Measurements from ENCODE around the gene AGO1. TPM values are rescaled to one million over a fixed set of nuclear protein-coding genes. Genes with fewer than 3 reads are reported as not detected.
"Not testable (repeated sequence)": the region's sequence is repeated elsewhere in the genome, so short reads cannot be mapped to it uniquely, and the experiment has no call there.

The AGO1 gene
- polyA plus RNA-seq, 1 experiment: 14.8 TPM

DNA sequence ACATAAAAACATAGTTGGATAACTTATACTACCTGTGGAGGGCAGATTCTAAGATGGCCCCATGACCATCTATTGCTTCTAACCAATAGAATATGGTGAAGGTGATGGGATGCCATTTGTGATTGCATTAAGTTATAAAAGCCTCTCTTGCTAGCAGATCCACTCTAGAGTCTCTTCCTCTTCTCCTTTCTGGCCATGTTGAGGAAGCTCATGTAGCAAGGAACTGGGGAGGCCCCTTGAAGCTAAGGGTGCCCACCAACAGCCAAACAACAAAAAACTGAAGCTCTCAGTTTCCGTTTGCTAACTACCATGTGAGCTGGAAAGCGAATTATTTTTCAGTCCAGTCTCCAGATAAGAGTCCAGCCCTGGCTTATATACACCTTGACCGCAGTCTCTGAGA, 16.0 kb upstream of the AGO1 start:
- peaks cover 3% of the 10 kb centered on the region; the same call in 1 of the 2 replicates for H3K9me3 ChIP-seq (ENCODE audit: control insufficient read depth, insufficient read depth, low read length)
- H3K4me3 ChIP-seq (ENCODE audit: low read depth, low read length): no peak overlapping the region
- no peaks in the 10 kb centered on the region for H3K27me3 ChIP-seq (ENCODE audit: control insufficient read depth, insufficient read depth, low read length)
- H3K27ac ChIP-seq (ENCODE audit: low read depth, low read length): no peak overlapping the region
- ChIA-PET CTCF (no interaction called here), POLR2A (no interaction called here)
- TF ChIP-seq, protein P1, sequence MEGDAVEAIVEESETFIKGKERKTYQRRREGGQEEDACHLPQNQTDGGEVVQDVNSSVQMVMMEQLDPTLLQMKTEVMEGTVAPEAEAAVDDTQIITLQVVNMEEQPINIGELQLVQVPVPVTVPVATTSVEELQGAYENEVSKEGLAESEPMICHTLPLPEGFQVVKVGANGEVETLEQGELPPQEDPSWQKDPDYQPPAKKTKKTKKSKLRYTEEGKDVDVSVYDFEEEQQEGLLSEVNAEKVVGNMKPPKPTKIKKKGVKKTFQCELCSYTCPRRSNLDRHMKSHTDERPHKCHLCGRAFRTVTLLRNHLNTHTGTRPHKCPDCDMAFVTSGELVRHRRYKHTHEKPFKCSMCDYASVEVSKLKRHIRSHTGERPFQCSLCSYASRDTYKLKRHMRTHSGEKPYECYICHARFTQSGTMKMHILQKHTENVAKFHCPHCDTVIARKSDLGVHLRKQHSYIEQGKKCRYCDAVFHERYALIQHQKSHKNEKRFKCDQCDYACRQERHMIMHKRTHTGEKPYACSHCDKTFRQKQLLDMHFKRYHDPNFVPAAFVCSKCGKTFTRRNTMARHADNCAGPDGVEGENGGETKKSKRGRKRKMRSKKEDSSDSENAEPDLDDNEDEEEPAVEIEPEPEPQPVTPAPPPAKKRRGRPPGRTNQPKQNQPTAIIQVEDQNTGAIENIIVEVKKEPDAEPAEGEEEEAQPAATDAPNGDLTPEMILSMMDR (IDR thresholded peaks at IDR 0.05; ENCODE audit: low read depth, low read length): no peak
- no peak for DNase-seq (ENCODE audit: low read depth, low spot score)

DNA sequence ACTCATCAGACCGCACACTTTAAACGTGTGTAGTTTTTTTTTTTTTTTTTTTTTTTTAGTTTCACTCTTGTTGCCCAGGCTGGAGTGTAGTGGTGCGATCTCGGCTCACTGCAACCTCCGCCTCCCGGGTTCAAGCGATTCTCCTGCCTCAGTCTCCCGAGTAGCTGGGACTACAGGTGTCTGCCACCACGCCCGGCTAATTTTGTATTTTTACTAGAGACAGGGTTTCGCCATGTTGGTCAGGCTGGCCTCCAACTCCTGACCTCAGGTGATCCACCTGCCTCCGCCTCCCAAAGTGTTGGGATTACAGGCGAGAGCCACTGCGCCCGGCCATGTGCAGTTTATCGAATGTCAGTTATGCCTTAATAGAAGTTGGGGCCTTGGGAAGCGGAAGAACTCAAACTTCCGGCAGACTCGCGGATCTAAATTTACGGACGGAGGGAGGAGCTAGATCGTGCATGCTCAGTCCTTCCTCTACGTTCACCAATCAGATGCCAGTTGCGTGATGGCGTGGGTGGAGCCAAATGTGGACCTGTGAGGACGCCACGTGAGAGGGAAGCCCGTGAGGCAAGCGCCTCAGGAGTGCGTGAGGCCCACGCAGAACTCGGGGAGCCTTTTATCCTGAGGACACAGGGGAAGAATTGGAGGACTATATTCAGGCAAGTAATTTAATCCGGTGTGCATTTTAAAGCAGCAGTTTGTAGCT, 13.6 kb upstream of the AGO1 start:
- POLR2A ChIA-PET; H3K27ac ChIP-seq (ENCODE audit: low read depth, low read length); CTCF ChIA-PET; H3K27me3 ChIP-seq (ENCODE audit: control insufficient read depth, insufficient read depth, low read length); H3K4me3 ChIP-seq (ENCODE audit: low read depth, low read length); DNase-seq (ENCODE audit: low read depth, low spot score); H3K9me3 ChIP-seq (ENCODE audit: control insufficient read depth, insufficient read depth, low read length): not testable (repeated sequence)

DNA sequence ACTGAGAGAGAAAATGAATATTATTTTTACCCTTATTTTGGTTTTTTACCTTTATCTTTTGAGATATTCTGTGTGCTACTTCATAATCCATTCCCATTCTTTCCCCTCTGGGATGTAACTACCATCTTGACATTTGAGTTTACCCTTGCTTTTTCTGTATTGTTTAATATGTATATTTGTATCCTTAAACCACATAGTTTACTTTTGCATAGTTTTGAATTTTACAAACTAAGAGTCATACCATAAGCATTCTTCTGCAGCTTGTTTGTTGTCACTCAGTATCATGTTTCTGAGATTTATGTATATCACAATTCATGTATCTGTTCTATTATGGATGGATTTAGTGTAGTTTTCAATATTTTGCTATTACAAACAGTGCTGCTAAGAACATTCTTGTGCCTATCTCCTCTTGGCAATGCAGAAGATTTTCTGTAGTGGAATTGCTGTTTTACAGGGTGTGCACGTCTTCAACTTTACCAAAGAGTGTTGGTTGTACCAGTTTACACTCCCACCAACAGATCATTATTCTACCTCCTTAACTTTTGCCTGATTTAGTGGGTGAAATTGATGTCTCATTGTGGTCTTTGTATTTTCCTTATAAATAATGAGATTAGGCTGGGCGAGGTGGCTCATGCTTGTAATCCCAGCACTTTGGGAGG, 12.2 kb upstream of the AGO1 start:
- ChIA-PET CTCF (interaction anchor here (0.8 kb wide), 1 partner anchor 12 kb away, joined by 3 read pairs; the partner anchor contains the start of gene AGO1), POLR2A (interaction anchor here (0.9 kb wide), 1 partner anchor 47 kb away, joined by 3 read pairs; no protein-coding TSS in a partner anchor)
- H3K9me3 ChIP-seq (ENCODE audit: control insufficient read depth, insufficient read depth, low read length): peaks cover 3% of the 10 kb centered on the region; the same call in 1 of the 2 replicates
- H3K27ac ChIP-seq (ENCODE audit: low read depth, low read length): no peak overlapping the region
- no peak overlapping the region for H3K4me3 ChIP-seq (ENCODE audit: low read depth, low read length)
- no peak for DNase-seq (ENCODE audit: low read depth, low spot score)
- TF ChIP-seq, protein P1 (IDR thresholded peaks at IDR 0.05; ENCODE audit: low read depth, low read length): no peak
- no peaks in the 10 kb centered on the region for H3K27me3 ChIP-seq (ENCODE audit: control insufficient read depth, insufficient read depth, low read length)

DNA sequence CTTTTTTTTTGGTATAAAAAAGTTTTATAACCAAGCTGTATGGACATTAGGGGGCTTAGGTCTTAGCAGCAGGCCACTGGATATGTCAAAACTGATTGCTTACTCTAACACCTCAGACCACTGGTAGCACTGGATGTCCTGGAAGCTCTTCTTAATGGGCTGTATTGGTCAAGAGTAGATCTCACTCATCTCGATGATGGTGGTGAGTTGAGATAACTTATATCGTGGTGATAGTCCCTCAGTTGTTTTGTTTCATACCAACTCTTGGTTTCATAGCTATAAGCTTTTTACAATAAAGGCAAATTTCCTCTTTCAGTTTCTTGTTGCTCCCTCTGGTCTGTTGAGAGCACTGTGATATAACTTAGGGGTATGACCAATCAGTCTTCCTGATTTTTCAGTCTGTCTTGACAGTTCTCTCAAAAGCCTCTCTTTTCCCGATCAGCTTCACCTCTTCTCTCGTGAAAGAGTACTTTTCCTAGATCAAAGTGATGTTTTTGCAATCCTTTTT, 9.7 kb upstream of the AGO1 start:
- TF ChIP-seq, protein P1 (IDR thresholded peaks at IDR 0.05; ENCODE audit: low read depth, low read length): no peak
- no peak overlapping the region for H3K4me3 ChIP-seq (ENCODE audit: low read depth, low read length)
- H3K9me3 ChIP-seq (ENCODE audit: control insufficient read depth, insufficient read depth, low read length): peaks cover 3% of the 10 kb centered on the region; the same call in 1 of the 2 replicates
- H3K27ac ChIP-seq (ENCODE audit: low read depth, low read length): no peak overlapping the region
- CTCF ChIA-PET: interaction anchor here (2.6 kb wide), 1 partner anchor 9 kb away, joined by 24 read pairs; the partner anchor contains the start of gene AGO1
- DNase-seq (ENCODE audit: low read depth, low spot score): no peak
- no peaks in the 10 kb centered on the region for H3K27me3 ChIP-seq (ENCODE audit: control insufficient read depth, insufficient read depth, low read length)
- POLR2A ChIA-PET: interaction anchor here (0.6 kb wide), 1 partner anchor 103 kb away, joined by 3 read pairs; no protein-coding TSS in a partner anchor

DNA sequence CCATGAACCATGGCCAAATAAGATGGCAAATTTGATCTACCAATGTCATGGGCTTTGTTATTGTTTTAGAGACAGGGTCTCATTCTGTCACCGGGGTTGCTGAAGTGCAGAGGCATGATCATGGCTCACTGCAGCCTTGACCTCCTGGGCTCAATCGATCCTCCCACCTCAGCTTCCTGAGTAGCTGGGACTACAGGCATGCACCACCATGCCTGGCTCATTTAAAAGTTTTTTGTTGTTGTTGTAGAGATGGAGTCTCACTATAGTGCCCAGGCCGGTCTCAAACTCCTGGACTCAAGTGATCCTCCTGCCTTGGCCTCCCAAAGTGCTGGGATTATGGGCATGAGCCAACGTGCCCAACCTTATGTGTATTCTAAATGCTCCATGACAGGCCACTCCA, 8.9 kb upstream of the AGO1 start:
- H3K9me3 ChIP-seq (ENCODE audit: control insufficient read depth, insufficient read depth, low read length); POLR2A ChIA-PET; H3K27me3 ChIP-seq (ENCODE audit: control insufficient read depth, insufficient read depth, low read length); H3K4me3 ChIP-seq (ENCODE audit: low read depth, low read length); DNase-seq (ENCODE audit: low read depth, low spot score); H3K27ac ChIP-seq (ENCODE audit: low read depth, low read length): not testable (repeated sequence)
- CTCF ChIA-PET: interaction anchor here (2.6 kb wide), 1 partner anchor 8 kb away, joined by 24 read pairs; the partner anchor contains the start of gene AGO1

DNA sequence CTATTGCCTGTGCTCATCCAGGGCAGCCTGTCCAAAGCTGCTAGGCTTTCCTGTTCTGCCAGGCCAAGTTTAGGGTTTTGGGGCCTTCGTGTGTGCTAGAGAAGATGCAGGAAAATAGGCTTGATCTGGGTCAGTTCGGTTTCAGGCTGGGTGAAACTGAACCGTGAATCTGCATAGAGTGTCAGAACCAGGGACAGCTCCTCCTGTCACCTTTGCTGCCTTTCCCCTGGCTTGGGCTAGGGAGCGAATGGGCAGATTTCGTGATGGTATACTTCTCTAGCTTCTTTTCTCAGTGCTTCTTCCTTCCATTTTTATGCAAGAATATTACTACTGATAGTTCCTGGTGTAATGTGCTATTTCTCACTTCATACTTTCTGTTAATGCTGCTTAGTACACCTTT, 6.0 kb upstream of the AGO1 start:
- POLR2A ChIA-PET: no interaction called here
- TF ChIP-seq, protein P1 (IDR thresholded peaks at IDR 0.05; ENCODE audit: low read depth, low read length): no peak
- no peaks in the 10 kb centered on the region for H3K27me3 ChIP-seq (ENCODE audit: control insufficient read depth, insufficient read depth, low read length)
- H3K27ac ChIP-seq (ENCODE audit: low read depth, low read length): no peak overlapping the region
- no peak for DNase-seq (ENCODE audit: low read depth, low spot score)
- CTCF ChIA-PET: no interaction called here
- no peaks in the 10 kb centered on the region for H3K9me3 ChIP-seq (ENCODE audit: control insufficient read depth, insufficient read depth, low read length)
- no peak overlapping the region for H3K4me3 ChIP-seq (ENCODE audit: low read depth, low read length)

Data from AG04450 (cell line).